Limb (tissue), 2 donors: Measurements from ENCODE around the gene NPHP3.
A peak's percentile ranks its signal among the peaks of the same experiment; 100 is the strongest.

ENCODE experiments used
- DNase-seq, 2 donors: peaks; one replicate each; pipeline ENCODE4 v3.0.0-alpha.2; 2016; ENCODE audit errors: extremely low spot score in 2 of 2

The NPHP3 gene

GRCh38 chr3:132703733-132704132, 18.5 kb downstream of the NPHP3 start:
- DNase-seq = no peak

- DNase-seq = no peak
Measured at GRCh38 chr3:132695422-132695821, 26.8 kb downstream of the NPHP3 start.

GRCh38 chr3:132694991-132695390, 27.2 kb downstream of the NPHP3 start:
- no peak for DNase-seq

GRCh38 chr3:132690040-132690439, 32.2 kb downstream of the NPHP3 start:
- no peak for DNase-seq

GRCh38 chr3:132682201-132682600, 40.0 kb downstream of the NPHP3 start:
- no peak for DNase-seq

- no peak for DNase-seq
Measured at GRCh38 chr3:132681421-132681820, 40.8 kb downstream of the NPHP3 start.

GRCh38 chr3:132679911-132680310, 42.3 kb downstream of the NPHP3 start:
- DNase-seq = no peak

- DNase-seq = no peak
Measured at GRCh38 chr3:132675408-132675807, 46.8 kb downstream of the NPHP3 start.

GRCh38 chr3:132669256-132669777, 52.9 kb downstream of the NPHP3 start:
- no peak for DNase-seq

GRCh38 chr3:132665230-132665745, 56.9 kb downstream of the NPHP3 start:
- no peak for DNase-seq

- no peak for DNase-seq
Measured at GRCh38 chr3:132662212-132662611, 60.0 kb downstream of the NPHP3 start.

- DNase-seq = no peak
Measured at GRCh38 chr3:132661101-132661500, 61.1 kb downstream of the NPHP3 start.

GRCh38 chr3:132660811-132661070, 61.5 kb downstream of the NPHP3 start:
- DNase-seq = no peak

- DNase-seq = peak; percentile 64 to 84
Measured at GRCh38 chr3:132660052-132660810, 62.0 kb downstream of the NPHP3 start, which contains the start of gene UBA5. Gene UBA5 (plus strand): TSS chr3:132660329. CDS start chr3:132660538, 209 bp downstream.

- peak; percentile 69 to 82 for DNase-seq
Measured at GRCh38 chr3:132659365-132660051, 62.7 kb downstream of the NPHP3 start, which contains the start of gene ACAD11. Gene ACAD11 (minus strand): TSS chr3:132659809. CDS start chr3:132659751, 58 bp downstream.

- DNase-seq = no peak
Measured at GRCh38 chr3:132659000-132659364, 63.2 kb downstream of the NPHP3 start.

GRCh38 chr3:132657869-132658747, 64.1 kb downstream of the NPHP3 start:
- DNase-seq = no peak

GRCh38 chr3:132655471-132655870, 66.7 kb downstream of the NPHP3 start:
- no peak for DNase-seq

- no peak for DNase-seq
Measured at GRCh38 chr3:132654721-132655120, 67.5 kb downstream of the NPHP3 start.

- no peak for DNase-seq
Measured at GRCh38 chr3:132654190-132654589, 68.0 kb downstream of the NPHP3 start.

GRCh38 chr3:132652640-132653270, 69.5 kb downstream of the NPHP3 start:
- DNase-seq = no peak
